HepG2 (cell line): Measurements from ENCODE around the gene HTR6. TPM values are rescaled to one million over a fixed set of nuclear protein-coding genes. Genes with fewer than 3 reads are reported as not detected.

Experiments
- ATAC-seq: fragments of 200-7000 bp; cut with Tn5 transposase; 3 replicates; pipeline ENCODE4 v1.9.1; 2020; ENCODE audit warnings: mild to moderate bottlenecking, moderate library complexity
- BruUV-seq: library from RNA; stranded (reverse); fragments of 400-500 nt; replicated peaks from 2 replicates; lab custom pipeline; 2021; lab: Mats Ljungman, UMichigan
- CTCF ChIA-PET: fragments of 300-600 bp; formaldehyde crosslinking; extraction: SDS; loops from one replicate; lab custom pipeline; 2021; ENCODE audit warnings: low total read pairs, inconsistent platforms, low intra/inter-chr PET ratio; lab: Yijun Ruan, JAX
- POLR2A ChIA-PET: fragments of 350-600 bp; sonication (Branson Sonifier 250); formaldehyde crosslinking; loops from one replicate; lab custom pipeline; 2020; ENCODE audit warnings: antibody characterized with exemption, inconsistent platforms; lab: Yijun Ruan, JAX
- DNase-seq: peaks from one replicate; pipeline ENCODE4 v3.0.0-alpha.2; 2015; ENCODE audit warnings: low spot score
- FAIRE-seq: peaks from 3 replicates; lab custom pipeline; 2011; peaks lifted over from hg19 to GRCh38; lab: Jason Lieb, UNC
- H2AFZ ChIP-seq: one replicate; pipeline ENCODE4 v1.6.1; 2011; ENCODE audit warnings: low read length, inconsistent platforms
- H3K27ac ChIP-seq: fragments of 300-600 bp; 3 replicates; pipeline ENCODE4 v1.8.0; 2011; ENCODE audit warnings: mixed run types, mild to moderate bottlenecking, mixed read lengths, low read length, inconsistent platforms; ENCODE audit not compliant: insufficient read depth; ENCODE audit errors: extremely low read length
- H3K27me3 ChIP-seq, 2 experiments: fragments of 200-600 bp in 1 of 2; 2 replicates in 1 of 2; 3 replicates in 1 of 2; pipeline versions ENCODE4 v1.6.0 to v1.8.0; 2011; ENCODE audit warnings: low read length in 2 of 2, mild to moderate bottlenecking in 2 of 2, moderate library complexity in 2 of 2, inconsistent platforms in 1 of 2; ENCODE audit not compliant: insufficient read depth in 2 of 2, control insufficient read depth in 1 of 2
- H3K36me3 ChIP-seq, 2 experiments: fragments of 200-600 bp in 1 of 2; replicated peaks in 1 of 2; 2 replicates in 1 of 2; 3 replicates in 1 of 2; pipeline versions ENCODE4 v1.5.1 to v1.8.0; 2011; ENCODE audit warnings: low read length in 2 of 2, inconsistent platforms in 1 of 2; ENCODE audit not compliant: insufficient read depth in 2 of 2, control insufficient read depth in 1 of 2
- H3K4me1 ChIP-seq: 2 replicates; pipeline ENCODE4 v1.5.1; 2012; ENCODE audit warnings: low read length, inconsistent platforms; ENCODE audit not compliant: insufficient read depth
- H3K4me2 ChIP-seq: 2 replicates; pipeline ENCODE4 v1.6.0; 2011; ENCODE audit warnings: low read depth, low read length, inconsistent platforms
- H3K4me3 ChIP-seq, 3 experiments: fragments of 200-600 bp in 1 of 3; sonication (generic), shearing (Covaris generic) in 1 of 3; replicated peaks in 1 of 3; 2 replicates each; pipeline ENCODE4 v1.5.1; 2011 to 2016; ENCODE audit warnings: low read length in 3 of 3, inconsistent platforms in 2 of 3, low read depth in 2 of 3, mild to moderate bottlenecking in 2 of 3, control low read depth in 1 of 3, mixed read lengths in 1 of 3; ENCODE audit not compliant: insufficient read depth in 1 of 3
- H3K79me2 ChIP-seq: one replicate; pipeline ENCODE4 v1.6.1; 2011; ENCODE audit warnings: low read length, inconsistent platforms; ENCODE audit not compliant: insufficient read depth
- H3K9ac ChIP-seq: 2 replicates; pipeline ENCODE4 v1.6.0; 2011; ENCODE audit warnings: mild to moderate bottlenecking, low read depth, low read length, inconsistent platforms; ENCODE audit not compliant: insufficient read depth
- H3K9me3 ChIP-seq: 2 replicates; pipeline ENCODE4 v1.5.1; 2012; ENCODE audit warnings: mild to moderate bottlenecking, low read length
- H4K20me1 ChIP-seq: 2 replicates; pipeline ENCODE4 v1.6.0; 2011; ENCODE audit warnings: inconsistent platforms, mild to moderate bottlenecking, low read length, moderate library complexity; ENCODE audit not compliant: insufficient read depth
- ARNT ChIP-seq: fragments of 450-650 bp; IDR thresholded peaks from 2 replicates; pipeline ENCODE4 v1.6.1; 2017
- CHD2 ChIP-seq: IDR thresholded peaks from 2 replicates; pipeline ENCODE4 v1.6.1; 2011; ENCODE audit warnings: low read depth, low read length, improper control_type of control experiment
- KAT7 ChIP-seq: IDR thresholded peaks from 2 replicates; pipeline ENCODE4 v1.6.1; 2018; ENCODE audit warnings: borderline replicate concordance, missing compliant biosample characterization
- KDM5A ChIP-seq: fragments of 200-600 bp; sonication (generic); IDR thresholded peaks from 2 replicates; pipeline ENCODE4 v1.7.0; 2018; ENCODE audit warnings: antibody characterized with exemption, mild to moderate bottlenecking, low read length, borderline replicate concordance
- KLF11 ChIP-seq: IDR thresholded peaks from 2 replicates; pipeline ENCODE4 v1.6.1; 2016; ENCODE audit warnings: missing compliant biosample characterization
- NAIF1 ChIP-seq: sonication (generic); formaldehyde crosslinking; IDR thresholded peaks from 2 replicates; pipeline ENCODE4 v1.5.0; 2020; ENCODE audit warnings: mild to moderate bottlenecking, missing genetic modification reagents, borderline replicate concordance
- PAF1 ChIP-seq: IDR thresholded peaks from 2 replicates; pipeline ENCODE4 v1.6.1; 2016; ENCODE audit warnings: missing genetic modification reagents, missing compliant biosample characterization
- PCBP2 ChIP-seq: fragments of 200-400 bp; formaldehyde crosslinking; optimal IDR thresholded peaks from 2 replicates; pipeline ENCODE3; 2018; ENCODE audit warnings: low read length, low read depth; ENCODE audit not compliant: poor library complexity, severe bottlenecking
- RCOR2 ChIP-seq: IDR thresholded peaks from 2 replicates; pipeline ENCODE4 v1.6.1; 2016; ENCODE audit warnings: missing biosample characterization, missing genetic modification reagents
- REXO4 ChIP-seq: sonication (generic); formaldehyde crosslinking; IDR thresholded peaks from 2 replicates; pipeline ENCODE4 v1.8.0; 2022; ENCODE audit warnings: missing genetic modification reagents, mild to moderate bottlenecking, borderline replicate concordance
- SMAD3 ChIP-seq: sonication (generic); formaldehyde crosslinking; IDR thresholded peaks from 2 replicates; pipeline ENCODE4 v1.4.0; 2020; ENCODE audit warnings: missing genetic modification reagents
- SNAI1 ChIP-seq: sonication (generic); formaldehyde crosslinking; IDR thresholded peaks from 2 replicates; pipeline ENCODE4 v1.5.0; 2020; ENCODE audit warnings: mild to moderate bottlenecking, missing genetic modification reagents, borderline replicate concordance
- U2AF2 ChIP-seq: fragments of 200-400 bp; formaldehyde crosslinking; IDR thresholded peaks from 2 replicates; pipeline ENCODE4 v1.6.1; 2017; ENCODE audit warnings: low read depth, mild to moderate bottlenecking, low read length
- XRCC5 ChIP-seq: fragments of 200-400 bp; formaldehyde crosslinking; optimal IDR thresholded peaks from 2 replicates; pipeline ENCODE3; 2017; ENCODE audit warnings: mild to moderate bottlenecking, low read length
- ZBTB7B ChIP-seq: sonication (generic); formaldehyde crosslinking; IDR thresholded peaks from 2 replicates; pipeline ENCODE4 v1.4.0; 2020; ENCODE audit warnings: missing genetic modification reagents
- ZNF333 ChIP-seq: sonication (generic); formaldehyde crosslinking; IDR thresholded peaks from 2 replicates; pipeline ENCODE4 v1.4.0; 2020; ENCODE audit warnings: mild to moderate bottlenecking, missing genetic modification reagents, borderline replicate concordance
- ZNF780A ChIP-seq: sonication (generic); formaldehyde crosslinking; IDR thresholded peaks from 2 replicates; pipeline ENCODE4 v1.8.0; 2022; ENCODE audit warnings: mild to moderate bottlenecking, missing genetic modification reagents, moderate library complexity
- ZSCAN20 ChIP-seq: sonication (generic); formaldehyde crosslinking; IDR thresholded peaks from 2 replicates; pipeline ENCODE4 v1.4.0; 2020; ENCODE audit warnings: missing genetic modification reagents, mild to moderate bottlenecking, borderline replicate concordance
- ZSCAN31 ChIP-seq: sonication (generic); formaldehyde crosslinking; IDR thresholded peaks from 2 replicates; pipeline ENCODE4 v1.5.0; 2020; ENCODE audit warnings: low read depth, mild to moderate bottlenecking, missing genetic modification reagents
- WGBS: methylation state at CpG from one replicate; pipeline ENCODE4 v1.1.6; 2017; ENCODE audit warnings: low lambda C conversion rate; 5-methylcytosine and 5-hydroxymethylcytosine counted together
- in situ Hi-C: cut with HindIII; loops from 2 replicates; pipeline ENCODE4 v1.10.0; 2017; ENCODE audit warnings: low pct_unique_long_range_greater_than_20kb; ENCODE audit not compliant: extremely low pct_ligation_motif_present
- intact Hi-C: fragments of 100-400 bp; cut with micrococcal nuclease; formaldehyde crosslinking; loops from one replicate; pipeline ENCODE4 v1.10.0; 2022; ENCODE audit not compliant: unreplicated experiment
- polyA plus RNA-seq, 8 experiments: library from polyadenylated mRNA; depleted of rRNA in 3 of 8; stranded (reverse) in 7 of 8; unstranded in 1 of 8; fragments of >200 nt; fragmentation: Illumina TruSeq in 4 of 8; extraction: Trizol in 4 of 8; gene quantifications; 2 replicates each; pipeline versions ENCODE4 v1.2.1 to v1.2.3, GENCODE V29; 2011 to 2016; ENCODE audit warnings: low read depth in 4 of 8, missing spikeins in 1 of 8, mixed read lengths in 1 of 8; ENCODE audit not compliant: insufficient read depth in 1 of 8
- total RNA-seq, 5 experiments: library from RNA; depleted of rRNA; stranded (reverse); fragments of >200 nt; fragmentation: Illumina TruSeq; extraction: Trizol; gene quantifications; 2 replicates each; pipeline ENCODE4 v1.2.3, GENCODE V29; 2016; ENCODE audit warnings: low read depth in 1 of 5

Gene HTR6
- total and polyA plus RNA-seq, 2 of the 13 experiments (the other 11 are each of a cell fraction or from before 2014, with no cell fraction given): 0.04 TPM; not detected in 1

DNA sequence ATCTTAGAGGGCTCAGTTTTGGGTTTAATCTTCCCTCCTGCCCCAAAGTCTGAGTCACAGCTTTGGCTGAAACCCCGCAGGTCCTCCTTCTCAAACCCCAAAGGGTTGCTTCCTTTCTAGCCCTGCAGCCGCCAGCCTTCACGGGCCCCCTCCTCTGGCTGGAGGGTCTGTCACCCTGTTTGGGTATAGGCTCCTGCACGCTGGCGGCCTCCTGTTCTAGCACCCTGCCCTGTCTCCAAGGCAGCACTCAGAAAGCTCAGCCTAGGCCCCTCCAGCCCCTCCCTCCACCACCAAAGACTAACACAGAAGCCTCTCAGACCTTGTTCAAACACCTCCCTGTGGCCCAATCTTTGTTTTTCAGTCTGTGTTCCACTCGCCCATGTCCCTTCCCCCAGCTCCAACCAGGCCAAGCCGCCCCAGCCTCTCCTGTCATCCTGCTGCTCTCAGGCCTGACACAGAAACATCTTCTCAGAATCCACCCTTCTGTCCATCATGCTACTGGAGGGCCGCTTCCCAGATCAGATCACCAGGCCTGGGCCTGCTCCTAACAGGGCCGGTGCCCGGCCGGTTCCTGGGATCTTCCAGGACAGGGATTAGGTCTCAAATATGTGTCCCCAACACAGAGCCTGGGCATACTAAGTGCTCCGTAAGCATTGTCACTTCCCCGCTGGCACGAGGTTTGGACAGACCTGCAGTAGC, 35.6 kb downstream of the HTR6 start:
- no peak overlapping the region for H2AFZ ChIP-seq
- in situ Hi-C loops: loop anchor here (5.0 kb wide), 1 partner anchor 38 kb away; the partner anchor contains the start of gene HTR6
- ATAC-seq: no peak
- H3K9ac ChIP-seq: no peak overlapping the region
- TF ChIP-seq ZNF333 (CRISPR knock-in tag) (no peak), CHD2 (no peak), ZNF780A (CRISPR knock-in tag) (no peak), PCBP2 (no peak), XRCC5 (no peak), ZSCAN20 (CRISPR knock-in tag) (no peak), ZBTB7B (CRISPR knock-in tag) (no peak), ZSCAN31 (CRISPR knock-in tag) (no peak), KAT7 (no peak), U2AF2 (no peak), REXO4 (CRISPR knock-in tag) (no peak), KDM5A (no peak), KLF11 (CRISPR knock-in tag) (no peak), ARNT (no peak), SMAD3 (no peak), PAF1 (CRISPR knock-in tag) (no peak), RCOR2 (CRISPR knock-in tag) (no peak), NAIF1 (CRISPR knock-in tag) (no peak), SNAI1 (CRISPR knock-in tag) (no peak)
- no peak for DNase-seq
- H3K27me3 ChIP-seq: no peaks in the 10 kb centered on the region
- no peak overlapping the region for H3K4me3 ChIP-seq
- H4K20me1 ChIP-seq: no peaks in the 10 kb centered on the region
- no peak overlapping the region for H3K27ac ChIP-seq
- FAIRE-seq: no peak
- no peaks in the 10 kb centered on the region for H3K9me3 ChIP-seq
- intact Hi-C loops: loop anchor here (5.0 kb wide), 1 partner anchor 617 kb away; no protein-coding TSS in a partner anchor
- WGBS: 89% methylated on average over 14 of the region's 14 CpGs
- ChIA-PET POLR2A (no interaction called here), CTCF (no interaction called here)
- no TSS peak for BruUV-seq
- H3K4me2 ChIP-seq: no peak overlapping the region
- H3K36me3 ChIP-seq: no peaks in the 10 kb centered on the region
- H3K79me2 ChIP-seq: no peaks in the 10 kb centered on the region
- H3K4me1 ChIP-seq: peaks cover 9% of the 10 kb centered on the region
